H9 (cell line): Measurements from ENCODE around the gene BEST3. TPM values are rescaled to one million over a fixed set of nuclear protein-coding genes. Genes with fewer than 3 reads are reported as not detected.

Experiments used
- DNase-seq: peaks from one replicate; pipeline ENCODE4 v3.0.0-alpha.2; 2017
- H2AFZ ChIP-seq: one replicate; pipeline ENCODE4 v1.6.1; 2013; ENCODE audit warnings: mild to moderate bottlenecking, low read length, control low read depth, moderate library complexity
- H2AK5ac ChIP-seq: 2 replicates; pipeline ENCODE4 v1.6.1; 2013; ENCODE audit warnings: low read length, control low read depth, mixed read lengths; ENCODE audit not compliant: insufficient read length
- H2BK120ac ChIP-seq: one replicate; pipeline ENCODE4 v1.6.1; 2013; ENCODE audit warnings: low read depth, mild to moderate bottlenecking, low read length, control low read depth, inconsistent platforms; ENCODE audit not compliant: poor library complexity, severe bottlenecking
- H2BK12ac ChIP-seq: 2 replicates; pipeline ENCODE4 v1.6.1; 2013; ENCODE audit warnings: low read length, control low read depth, mixed read lengths, low read depth; ENCODE audit not compliant: insufficient read length
- H2BK15ac ChIP-seq: 2 replicates; pipeline ENCODE4 v1.6.1; 2013; ENCODE audit warnings: low read depth, low read length, control low read depth
- H2BK20ac ChIP-seq: one replicate; pipeline ENCODE4 v1.6.1; 2013; ENCODE audit warnings: low read depth, mild to moderate bottlenecking, low read length, control low read depth, inconsistent platforms; ENCODE audit not compliant: poor library complexity, severe bottlenecking
- H2BK5ac ChIP-seq: 2 replicates; pipeline ENCODE4 v1.6.1; 2013; ENCODE audit warnings: low read length, control low read depth, mixed read lengths; ENCODE audit not compliant: insufficient read length
- H3K14ac ChIP-seq: 2 replicates; pipeline ENCODE4 v1.6.1; 2013; ENCODE audit warnings: low read length, control low read depth; ENCODE audit not compliant: insufficient read depth
- H3K18ac ChIP-seq: 2 replicates; pipeline ENCODE4 v1.6.1; 2013; ENCODE audit warnings: low read depth, mild to moderate bottlenecking, mixed read lengths, low read length, control low read depth; ENCODE audit not compliant: insufficient read length
- H3K23ac ChIP-seq: 2 replicates; pipeline ENCODE4 v1.6.1; 2013; ENCODE audit warnings: low read length, control low read depth, mixed read lengths, low read depth; ENCODE audit not compliant: insufficient read length
- H3K23me2 ChIP-seq: 2 replicates; pipeline ENCODE4 v1.6.1; 2013; ENCODE audit warnings: low read depth, mild to moderate bottlenecking, mixed read lengths, low read length, control low read depth; ENCODE audit not compliant: insufficient read length, poor library complexity, severe bottlenecking
- H3K27ac ChIP-seq: 2 replicates; pipeline ENCODE4 v1.5.1; 2013; ENCODE audit warnings: low read length, control low read depth, mixed read lengths, low read depth; ENCODE audit not compliant: insufficient read length
- H3K27me3 ChIP-seq: 2 replicates; pipeline ENCODE4 v1.6.1; 2013; ENCODE audit warnings: low read length, control low read depth, inconsistent platforms; ENCODE audit not compliant: insufficient read depth
- H3K4ac ChIP-seq: 2 replicates; pipeline ENCODE4 v1.6.1; 2013; ENCODE audit warnings: low read depth, mild to moderate bottlenecking, control low read depth, inconsistent platforms, low read length, moderate library complexity
- H3K4me1 ChIP-seq: 2 replicates; pipeline ENCODE4 v1.6.1; 2013; ENCODE audit warnings: low read length, control low read depth, inconsistent platforms; ENCODE audit not compliant: insufficient read depth
- H3K4me2 ChIP-seq: 2 replicates; pipeline ENCODE4 v1.6.1; 2013; ENCODE audit warnings: low read length, control low read depth, mixed read lengths; ENCODE audit not compliant: insufficient read length, insufficient read depth
- H3K56ac ChIP-seq: 2 replicates; pipeline ENCODE4 v1.6.1; 2013; ENCODE audit warnings: low read depth, mild to moderate bottlenecking, mixed read lengths, low read length, control low read depth; ENCODE audit not compliant: insufficient read length
- H3K79me1 ChIP-seq: 2 replicates; pipeline ENCODE4 v1.6.1; 2013; ENCODE audit warnings: low read depth, mild to moderate bottlenecking, moderate library complexity, low read length, control low read depth, inconsistent platforms; ENCODE audit not compliant: insufficient read depth, poor library complexity, severe bottlenecking
- H3K79me2 ChIP-seq: 2 replicates; pipeline ENCODE4 v1.6.1; 2013; ENCODE audit warnings: low read length, control low read depth, inconsistent platforms; ENCODE audit not compliant: insufficient read depth
- H3K9ac ChIP-seq: 2 replicates; pipeline ENCODE4 v1.6.1; 2013; ENCODE audit warnings: low read length, control low read depth, mixed read lengths; ENCODE audit not compliant: insufficient read length; ENCODE audit errors: extremely low read depth
- H3K9me3 ChIP-seq: one replicate; pipeline ENCODE4 v1.6.1; 2013; ENCODE audit warnings: low read depth, low read length, inconsistent platforms; ENCODE audit not compliant: control insufficient read depth
- H3T11ph ChIP-seq: one replicate; pipeline ENCODE4 v1.6.1; 2013; ENCODE audit warnings: mild to moderate bottlenecking, low read length, control low read depth, inconsistent platforms
- H4K20me1 ChIP-seq: one replicate; pipeline ENCODE4 v1.6.1; 2013; ENCODE audit not compliant: control insufficient read depth, insufficient read length, insufficient read depth
- H4K5ac ChIP-seq: 2 replicates; pipeline ENCODE4 v1.6.1; 2013; ENCODE audit warnings: low read depth, mild to moderate bottlenecking, mixed read lengths, low read length, control low read depth; ENCODE audit not compliant: insufficient read length
- H4K8ac ChIP-seq: replicated peaks from 2 replicates; pipeline ENCODE4 v1.6.1; 2013; ENCODE audit warnings: low read length, control low read depth, mixed read lengths, low read depth; ENCODE audit not compliant: insufficient read length
- H4K91ac ChIP-seq: 2 replicates; pipeline ENCODE4 v1.6.1; 2013; ENCODE audit warnings: low read depth, mild to moderate bottlenecking, moderate library complexity, mixed read lengths, low read length, control low read depth; ENCODE audit not compliant: insufficient read length
- H3K27ac Mint-ChIP-seq, 3 experiments: 2 replicates in 2 of 3; 3 replicates in 1 of 3; pipeline ENCODE4 v1.8.0; 2020 to 2021; ENCODE audit warnings: mixed read lengths in 3 of 3, mild to moderate bottlenecking in 1 of 3, moderate library complexity in 1 of 3
- H3K27me3 Mint-ChIP-seq: 2 replicates; pipeline ENCODE4 v1.8.0; 2021; ENCODE audit warnings: low read depth, mild to moderate bottlenecking, moderate library complexity, mixed read lengths
- H3K36me3 Mint-ChIP-seq, 3 experiments: 2 replicates in 2 of 3; 3 replicates in 1 of 3; pipeline ENCODE4 v1.8.0; 2020 to 2021; ENCODE audit warnings: low read depth in 3 of 3, mixed read lengths in 3 of 3; ENCODE audit not compliant: insufficient read depth in 1 of 3
- H3K4me1 Mint-ChIP-seq, 2 experiments: 2 replicates each; pipeline ENCODE4 v1.8.0; 2020; ENCODE audit warnings: mixed read lengths in 2 of 2
- H3K4me3 Mint-ChIP-seq, 2 experiments: 2 replicates in 1 of 2; 3 replicates in 1 of 2; pipeline ENCODE4 v1.8.0; 2020 to 2021; ENCODE audit warnings: mild to moderate bottlenecking in 2 of 2, mixed read lengths in 2 of 2, moderate library complexity in 1 of 2
- H3K9me3 Mint-ChIP-seq, 2 experiments: 2 replicates in 1 of 2; 3 replicates in 1 of 2; pipeline ENCODE4 v1.8.0; 2020; ENCODE audit warnings: mild to moderate bottlenecking in 2 of 2, mixed read lengths in 2 of 2, moderate library complexity in 1 of 2
- CTCF ChIP-seq: fragments of 200-600 bp; sonication (generic); conservative IDR thresholded peaks from 3 replicates; pipeline ENCODE4 v1.8.0; 2021; ENCODE audit warnings: antibody characterized with exemption, mild to moderate bottlenecking
- WGBS: extraction: QIAGEN DNeasy Blood & Tissue Kit; methylation state at CpG from one replicate; pipeline ENCODE4 v1.1.7; 2013; ENCODE audit warnings: missing lambda C conversion rate, low lambda C conversion rate, mixed read lengths; ENCODE audit not compliant: insufficient read length; ENCODE audit errors: extremely low coverage; 5-methylcytosine and 5-hydroxymethylcytosine counted together
- total RNA-seq: library from RNA; stranded (reverse); gene quantifications from 2 replicates; pipeline ENCODE4 v1.2.1, GENCODE V29; 2021

BEST3 gene
- total RNA-seq, 1 experiment from 2014 or later: 0.42 TPM

DNA sequence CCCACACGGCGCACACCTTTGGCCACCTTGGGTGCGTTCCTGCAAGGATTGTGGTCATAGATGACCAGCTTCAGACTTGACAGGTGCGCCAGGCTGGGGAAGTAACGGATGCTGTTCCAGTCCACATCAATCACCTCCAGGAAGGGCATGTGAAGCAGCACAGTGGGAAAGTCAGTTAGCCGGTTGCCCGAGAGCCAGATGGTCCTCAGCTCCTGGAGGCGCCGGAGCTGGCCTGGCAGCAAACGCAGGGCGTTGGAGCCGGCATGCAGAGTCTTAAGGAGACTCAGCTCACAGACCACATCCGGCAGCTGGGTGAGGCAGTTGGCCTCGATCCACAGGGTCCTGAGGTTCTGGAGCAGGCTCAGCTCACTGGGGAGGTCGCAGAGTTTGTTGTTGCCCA is 89.0 kb downstream of the BEST3 start:
- no CpG with 5 or more reads among the region's 15 CpGs for WGBS
- no peak overlapping the region for H3K18ac ChIP-seq
- no peaks in the 10 kb centered on the region for H3K9me3 ChIP-seq
- H3K27ac Mint-ChIP-seq: no peak overlapping the region
- H2AK5ac ChIP-seq: no peak overlapping the region
- H3K23ac ChIP-seq: no peak overlapping the region
- no peak overlapping the region for H3T11ph ChIP-seq
- H4K8ac ChIP-seq: no peak overlapping the region
- peaks cover 3% of the 10 kb centered on the region in 2 experiments; a peak in 2 of 4 replicates for H3K4me1 Mint-ChIP-seq
- H3K4me1 ChIP-seq: no peaks in the 10 kb centered on the region
- no peak overlapping the region for H3K27ac ChIP-seq
- H3K4me3 Mint-ChIP-seq: no peak overlapping the region
- no peak overlapping the region for H3K56ac ChIP-seq
- H3K27me3 Mint-ChIP-seq: no peaks in the 10 kb centered on the region; the same call in 1 of the 2 replicates
- H2BK5ac ChIP-seq: no peak overlapping the region
- H2AFZ ChIP-seq: no peak overlapping the region
- H4K5ac ChIP-seq: no peak overlapping the region
- no peak for TF ChIP-seq CTCF
- no peak overlapping the region for H2BK15ac ChIP-seq
- no peak overlapping the region for H2BK20ac ChIP-seq
- H4K91ac ChIP-seq: no peak overlapping the region
- no peaks in the 10 kb centered on the region for H3K36me3 Mint-ChIP-seq
- no peak overlapping the region for H2BK12ac ChIP-seq
- no peak for DNase-seq
- no peaks in the 10 kb centered on the region for H3K9me3 Mint-ChIP-seq
- H3K4ac ChIP-seq: no peak overlapping the region
- H4K20me1 ChIP-seq: no peaks in the 10 kb centered on the region
- H3K14ac ChIP-seq: no peak overlapping the region
- H3K4me2 ChIP-seq: no peak overlapping the region
- H2BK120ac ChIP-seq: no peak overlapping the region
- no peaks in the 10 kb centered on the region for H3K27me3 ChIP-seq
- H3K79me1 ChIP-seq: no peaks in the 10 kb centered on the region
- no peaks in the 10 kb centered on the region for H3K79me2 ChIP-seq
- H3K23me2 ChIP-seq: no peaks in the 10 kb centered on the region
- H3K9ac ChIP-seq: no peak overlapping the region
